Activated effector memory CD4-positive, alpha-beta T cell treated with anti-CD3 and anti-CD28 coated beads, Interleukin-2, amount 50 U/mL, for 16 hours (primary cell): Measurements from ENCODE around the gene UBA3.

ENCODE experiments used
- DNase-seq: peaks from one replicate; pipeline ENCODE4 v3.0.0-alpha.2; 2020

Gene UBA3

DNA sequence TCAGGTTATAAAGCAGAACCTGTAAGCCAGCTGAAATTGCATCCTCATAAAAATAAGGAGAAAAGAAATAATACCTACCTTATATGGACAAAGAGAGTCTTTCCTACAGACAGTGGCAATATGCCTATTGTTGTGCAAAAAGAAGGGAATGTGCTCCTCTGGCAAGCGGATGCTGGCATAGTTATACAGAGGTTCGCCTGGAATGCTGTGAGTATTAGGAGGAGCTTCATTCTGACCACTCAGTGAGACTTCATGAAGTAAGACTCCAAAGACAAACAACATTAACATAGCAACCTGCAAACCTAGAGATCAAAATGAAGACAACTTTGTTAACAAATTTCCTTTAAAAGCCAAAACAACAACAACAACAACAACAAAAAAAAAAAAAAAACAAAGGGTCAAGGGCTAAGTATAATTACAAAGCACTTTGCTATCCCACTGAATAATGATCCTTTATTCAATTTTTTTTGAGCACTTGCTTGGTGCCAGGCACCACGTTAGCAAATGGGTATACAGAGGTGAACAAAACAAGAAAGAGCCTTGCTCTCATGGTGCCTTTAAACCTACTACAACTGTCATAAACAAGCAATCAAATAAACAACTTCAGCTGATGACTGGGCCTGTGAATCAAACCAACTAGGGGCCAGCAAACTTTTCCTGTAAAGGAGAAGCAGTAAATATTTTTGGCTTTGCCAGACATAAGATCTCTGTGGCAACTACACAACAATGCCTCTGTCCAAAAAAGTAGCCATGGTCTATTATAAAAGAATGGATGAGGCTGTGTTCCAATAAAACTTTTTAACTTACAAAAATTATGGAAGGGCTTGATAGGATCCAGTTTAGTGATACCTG is 70.4 kb downstream of the UBA3 start:
- DNase-seq: no peak

DNA sequence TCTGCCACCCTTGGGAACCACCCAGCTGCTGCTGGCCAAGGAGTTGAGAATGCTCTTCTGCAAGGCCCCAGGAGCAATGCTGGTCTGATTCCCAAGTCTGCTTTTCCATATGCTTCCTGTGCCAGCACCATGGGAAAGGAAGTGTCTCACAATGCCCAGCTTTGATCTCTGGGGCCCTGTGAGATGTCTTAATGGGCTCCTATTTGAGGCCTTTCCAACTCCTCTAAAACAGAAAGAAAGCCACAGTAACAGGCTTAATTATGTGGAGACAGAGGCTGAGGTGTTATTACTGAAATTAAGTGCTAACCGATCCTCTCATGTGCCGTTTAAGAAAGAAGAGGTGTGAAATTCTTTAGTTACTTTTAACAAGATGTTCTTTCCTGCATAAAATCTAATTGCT is 71.2 kb downstream of the UBA3 start:
- no peak for DNase-seq

DNA sequence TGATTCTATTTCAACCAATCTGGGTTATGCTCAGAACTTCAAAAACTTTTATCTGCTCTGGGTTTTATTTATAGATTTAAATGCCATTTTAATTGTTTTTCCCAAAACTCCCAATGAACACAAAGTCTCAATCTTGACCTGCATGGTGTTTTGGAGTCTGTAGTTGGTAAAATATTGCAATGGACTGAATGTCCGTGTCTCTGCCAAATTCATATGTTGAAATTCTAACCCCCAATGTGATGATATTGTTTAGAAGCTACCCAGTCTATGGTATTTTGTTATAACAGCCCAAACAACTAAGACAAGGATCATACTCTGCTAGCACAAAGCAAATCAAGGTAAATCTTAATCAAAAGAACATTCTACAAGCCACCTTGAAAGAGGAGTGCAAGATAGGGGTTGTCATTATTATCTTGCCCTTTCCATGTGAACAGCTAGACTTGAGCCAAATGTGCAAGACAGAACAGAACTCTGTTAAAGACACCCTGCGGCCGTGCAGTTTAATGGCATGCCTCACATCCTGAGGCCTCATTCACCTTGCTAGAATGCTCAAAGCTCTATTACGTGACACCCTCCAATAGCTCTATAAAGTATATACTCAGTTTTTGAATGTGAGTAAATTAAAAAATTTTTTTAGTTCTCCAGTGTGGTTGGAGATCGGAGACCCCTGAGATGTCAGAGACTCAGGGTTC is 74.2 kb downstream of the UBA3 start:
- no peak for DNase-seq

DNA sequence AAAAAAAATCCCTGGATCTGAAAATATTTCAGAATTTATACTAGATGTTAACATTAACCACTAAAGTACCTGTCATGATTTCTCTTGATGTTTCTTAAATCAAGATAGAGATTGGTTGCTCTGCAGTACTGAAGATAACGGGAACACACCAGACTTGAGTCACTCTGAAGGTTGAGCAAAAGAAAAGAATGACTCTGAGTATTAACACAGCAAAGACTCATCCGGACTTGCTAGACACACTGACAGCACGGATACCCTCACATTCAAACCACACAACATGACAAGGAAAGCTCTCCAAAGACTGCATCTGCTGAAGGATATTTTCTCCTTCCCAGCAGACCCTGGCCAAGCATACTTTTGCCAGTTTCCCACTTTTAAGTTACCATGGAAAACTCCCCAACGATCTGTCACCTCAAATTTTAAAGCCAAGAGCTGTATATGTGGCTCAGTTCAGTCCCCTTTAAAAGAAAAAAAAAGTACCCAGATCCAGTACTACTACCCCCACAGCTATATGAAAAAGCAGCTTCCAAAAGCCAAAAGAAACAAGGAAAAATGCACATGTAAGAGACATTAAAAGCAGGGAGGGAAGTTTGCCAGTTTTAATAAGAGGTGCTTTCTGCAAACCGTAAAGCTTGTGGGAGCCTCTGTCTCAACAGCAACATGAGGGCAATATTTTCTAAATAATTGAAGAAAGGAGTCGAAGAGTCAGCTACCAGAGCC is 74.9 kb downstream of the UBA3 start:
- no peak for DNase-seq
